Rectal smooth muscle tissue (tissue), 1 donor: ENCODE data around the gene CLDN18.

Experiments used
- H3K27ac ChIP-seq: one replicate; pipeline ENCODE4 v1.7.0; 2013; ENCODE audit warnings: low read depth, low read length, inconsistent platforms
- H3K27me3 ChIP-seq: one replicate; pipeline ENCODE4 v1.7.0; 2013; ENCODE audit warnings: low read length; ENCODE audit not compliant: control insufficient read depth, insufficient read depth
- H3K36me3 ChIP-seq: one replicate; pipeline ENCODE4 v1.7.0; 2013; ENCODE audit warnings: low read length; ENCODE audit not compliant: control insufficient read depth, insufficient read depth
- H3K4me1 ChIP-seq: one replicate; pipeline ENCODE4 v1.7.0; 2013; ENCODE audit warnings: low read length; ENCODE audit not compliant: control insufficient read depth, insufficient read depth
- H3K4me3 ChIP-seq: one replicate; pipeline ENCODE4 v1.7.0; 2013; ENCODE audit warnings: low read length
- H3K9ac ChIP-seq: one replicate; pipeline ENCODE4 v1.7.0; 2013; ENCODE audit warnings: low read length

CLDN18 gene

DNA sequence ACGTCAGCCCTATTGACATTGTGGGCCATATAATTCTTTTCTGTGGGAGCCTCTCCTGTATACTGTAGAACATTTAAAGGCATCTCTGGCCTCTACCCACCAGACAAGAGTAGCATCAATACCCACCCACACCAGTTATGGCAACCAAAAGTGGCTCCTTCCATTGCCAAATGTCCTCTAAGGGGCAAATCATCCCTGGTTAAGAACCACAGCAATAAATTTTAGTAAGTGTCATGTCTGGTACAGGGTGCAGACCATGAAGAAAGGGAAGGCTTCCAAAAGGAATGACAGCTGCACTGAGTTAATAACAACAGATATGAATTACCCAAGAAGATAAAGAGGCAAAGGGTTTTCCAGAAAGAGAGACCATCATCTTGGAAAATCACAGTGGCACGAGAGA is 6.9 kb upstream of the CLDN18 start:
- no peaks in the 10 kb centered on the region for H3K4me1 ChIP-seq
- H3K27ac ChIP-seq, result no peak overlapping the region
- no peaks in the 10 kb centered on the region for H3K27me3 ChIP-seq
- H3K36me3 ChIP-seq, result no peaks in the 10 kb centered on the region
- no peak overlapping the region for H3K4me3 ChIP-seq
- H3K9ac ChIP-seq, result no peak overlapping the region

DNA sequence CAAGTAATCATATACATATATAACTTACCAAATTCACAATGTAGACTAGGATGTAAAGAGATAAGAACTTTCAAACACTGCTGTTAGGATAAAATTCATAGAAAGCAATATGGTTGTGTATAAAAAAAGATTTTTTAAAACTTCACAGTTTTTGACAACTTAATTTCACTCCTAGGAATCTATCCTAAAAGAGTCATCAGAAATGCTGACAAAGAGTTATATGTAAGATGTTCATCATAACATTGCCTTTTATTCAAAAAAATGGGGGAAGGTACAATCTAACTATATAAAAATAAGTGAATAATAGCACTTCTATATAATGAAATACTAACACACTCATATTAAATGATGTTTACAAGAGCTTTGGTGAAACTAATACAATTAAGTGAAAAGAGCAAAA is 4.3 kb upstream of the CLDN18 start:
- no peak overlapping the region for H3K9ac ChIP-seq
- H3K36me3 ChIP-seq, result no peaks in the 10 kb centered on the region
- no peaks in the 10 kb centered on the region for H3K4me1 ChIP-seq
- H3K27ac ChIP-seq, result no peak overlapping the region
- H3K4me3 ChIP-seq, result no peak overlapping the region
- H3K27me3 ChIP-seq, result no peaks in the 10 kb centered on the region

DNA sequence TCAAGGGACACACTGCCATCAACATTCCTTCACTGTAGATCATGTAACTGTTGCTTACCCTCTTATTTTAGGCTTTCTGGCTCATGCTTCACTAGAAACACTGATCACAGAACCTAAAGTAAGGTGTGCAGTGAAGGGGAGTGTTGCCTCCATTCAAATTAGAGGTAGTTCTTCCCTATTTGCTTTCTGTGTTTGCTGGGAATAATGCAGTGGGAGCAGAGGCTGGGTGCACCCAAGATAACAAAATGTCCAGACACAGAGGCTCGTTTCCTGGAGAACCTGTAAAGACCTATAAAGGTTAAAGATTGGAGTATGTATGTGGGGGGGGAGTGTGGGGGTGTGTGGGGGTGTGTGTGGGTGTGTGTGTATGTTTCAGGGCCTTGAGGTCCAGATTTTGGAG is 2.1 kb upstream of the CLDN18 start:
- Histone ChIP-seq H3K9ac (no peak overlapping the region), H3K27me3 (no peaks in the 10 kb centered on the region)

DNA sequence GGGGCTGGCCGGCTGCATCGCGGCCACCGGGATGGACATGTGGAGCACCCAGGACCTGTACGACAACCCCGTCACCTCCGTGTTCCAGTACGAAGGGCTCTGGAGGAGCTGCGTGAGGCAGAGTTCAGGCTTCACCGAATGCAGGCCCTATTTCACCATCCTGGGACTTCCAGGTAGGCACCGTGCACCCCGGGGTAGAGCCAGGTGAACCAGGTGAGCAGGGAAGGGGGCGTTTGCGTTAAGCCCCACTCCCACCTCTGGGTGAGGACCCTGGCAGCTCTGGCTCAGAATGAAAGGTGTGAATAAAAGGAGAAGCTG is 267 bp downstream of the CLDN18 start:
- Histone ChIP-seq H3K36me3 (no peaks in the 10 kb centered on the region), H3K4me3 (no peak overlapping the region), H3K4me1 (no peaks in the 10 kb centered on the region), H3K27ac (no peak overlapping the region), H3K9ac (no peak overlapping the region), H3K27me3 (no peaks in the 10 kb centered on the region)

More for the DNA sequence above, 2.1 kb upstream of the CLDN18 start:
- H3K4me1 ChIP-seq, result no peaks in the 10 kb centered on the region
- H3K36me3 ChIP-seq, result no peaks in the 10 kb centered on the region
- no peak overlapping the region for H3K4me3 ChIP-seq
- H3K27ac ChIP-seq, result no peak overlapping the region

DNA sequence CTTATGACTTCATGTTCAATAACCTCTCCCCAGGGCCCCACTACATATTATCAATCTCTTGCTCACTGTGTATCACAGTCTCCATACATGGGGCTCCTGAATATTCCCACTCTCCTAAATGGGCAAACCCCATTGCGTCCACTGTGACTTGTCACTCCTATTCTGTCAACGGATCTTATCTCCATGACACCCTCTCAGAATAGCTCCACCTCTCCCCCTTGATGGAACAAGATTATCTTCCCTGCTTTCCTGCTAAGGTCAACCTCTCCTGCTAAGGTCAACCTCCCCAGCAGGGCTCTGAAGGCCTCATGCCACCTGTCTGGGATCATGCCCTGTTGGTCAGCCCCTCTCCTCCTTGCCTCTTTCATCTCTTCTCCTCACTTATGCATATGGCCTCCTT is 1.8 kb downstream of the CLDN18 start:
- Histone ChIP-seq H3K4me3 (no peak overlapping the region), H3K27ac (no peak overlapping the region), H3K36me3 (no peaks in the 10 kb centered on the region), H3K4me1 (no peaks in the 10 kb centered on the region), H3K9ac (no peak overlapping the region), H3K27me3 (no peaks in the 10 kb centered on the region)

DNA sequence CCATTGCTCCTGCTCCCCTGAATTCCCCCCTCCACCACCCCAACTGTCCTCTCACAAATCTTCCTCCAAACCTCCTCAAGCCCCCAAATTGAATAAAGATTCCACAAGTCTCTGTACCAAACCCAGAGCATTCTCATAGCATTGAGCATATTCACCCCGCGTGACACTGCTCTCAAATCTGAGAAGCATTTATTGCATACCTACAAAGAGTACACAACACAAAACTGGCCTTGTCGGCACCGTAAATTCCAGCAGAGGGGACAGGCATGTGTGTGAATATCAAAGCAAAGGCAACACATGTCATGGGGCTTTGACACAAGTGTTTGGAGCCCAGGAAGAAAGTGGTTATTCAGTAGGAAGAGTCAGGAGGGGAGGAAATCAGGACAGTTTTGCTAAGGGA is 2.6 kb downstream of the CLDN18 start:
- Histone ChIP-seq H3K36me3 (no peaks in the 10 kb centered on the region), H3K4me3 (no peak overlapping the region), H3K9ac (no peak overlapping the region), H3K27ac (no peak overlapping the region), H3K27me3 (no peaks in the 10 kb centered on the region), H3K4me1 (no peaks in the 10 kb centered on the region)

DNA sequence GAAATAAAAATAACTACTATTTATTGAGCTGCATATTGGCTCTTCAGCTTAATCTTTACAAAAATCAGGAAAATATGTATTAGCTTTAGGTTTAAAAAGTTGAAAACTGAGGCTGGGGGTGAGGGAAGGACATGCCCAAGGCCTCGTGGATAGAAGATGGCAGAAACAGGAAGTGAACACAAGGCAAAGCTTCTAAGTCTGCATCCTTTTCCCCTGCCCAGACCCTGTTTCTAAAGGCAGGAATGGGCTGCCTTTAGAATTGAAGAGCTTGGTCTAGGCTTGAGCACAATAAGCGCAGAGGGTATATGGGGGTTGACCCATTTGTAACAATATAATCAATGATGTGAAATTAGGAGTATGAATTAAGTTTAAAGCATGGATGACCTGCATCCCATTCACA is 6.1 kb downstream of the CLDN18 start:
- no peak overlapping the region for H3K9ac ChIP-seq
- no peaks in the 10 kb centered on the region for H3K4me1 ChIP-seq
- H3K27me3 ChIP-seq, result no peaks in the 10 kb centered on the region
- no peaks in the 10 kb centered on the region for H3K36me3 ChIP-seq
- no peak overlapping the region for H3K4me3 ChIP-seq
- no peak overlapping the region for H3K27ac ChIP-seq

DNA sequence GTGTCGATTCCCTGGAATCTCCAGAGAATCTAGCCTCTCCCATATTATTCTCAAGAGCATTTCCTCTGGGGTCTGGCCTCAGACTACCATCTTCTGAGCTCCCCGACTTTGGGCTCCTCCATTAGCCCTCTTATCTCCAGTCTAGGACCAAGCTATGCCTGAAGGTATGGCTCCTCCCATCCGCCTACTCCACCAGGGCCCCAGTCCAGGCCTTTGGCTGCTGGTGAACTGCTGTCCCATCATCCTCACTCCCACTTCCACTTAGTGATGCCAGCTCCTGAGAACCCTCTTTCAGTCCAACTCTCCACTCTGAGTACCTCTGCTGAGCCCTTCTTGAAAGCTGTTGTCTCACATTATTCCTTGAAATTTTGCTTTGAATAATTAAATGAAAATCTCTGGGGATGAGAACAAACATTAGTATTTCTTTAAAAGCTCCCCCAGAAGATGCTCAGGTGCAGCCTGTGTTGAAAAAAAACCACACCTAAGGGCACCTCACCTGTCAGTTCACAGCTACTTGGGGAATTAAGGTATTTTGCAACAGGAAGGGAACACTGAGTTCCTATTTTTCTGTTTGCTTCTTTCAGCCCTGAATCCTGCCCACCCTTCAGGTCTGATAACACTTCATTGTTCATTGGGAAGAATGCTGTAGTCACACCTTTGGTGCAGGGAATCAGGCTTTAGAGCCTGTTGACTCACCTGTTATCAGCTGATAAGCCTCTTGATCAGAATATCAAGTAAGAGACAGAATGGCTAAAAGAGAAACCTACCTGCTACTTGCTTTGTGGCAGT is 9.5 kb downstream of the CLDN18 start:
- Histone ChIP-seq H3K27me3 (no peaks in the 10 kb centered on the region), H3K4me3 (no peak overlapping the region), H3K27ac (no peak overlapping the region), H3K9ac (no peak overlapping the region), H3K36me3 (no peaks in the 10 kb centered on the region), H3K4me1 (no peaks in the 10 kb centered on the region)

DNA sequence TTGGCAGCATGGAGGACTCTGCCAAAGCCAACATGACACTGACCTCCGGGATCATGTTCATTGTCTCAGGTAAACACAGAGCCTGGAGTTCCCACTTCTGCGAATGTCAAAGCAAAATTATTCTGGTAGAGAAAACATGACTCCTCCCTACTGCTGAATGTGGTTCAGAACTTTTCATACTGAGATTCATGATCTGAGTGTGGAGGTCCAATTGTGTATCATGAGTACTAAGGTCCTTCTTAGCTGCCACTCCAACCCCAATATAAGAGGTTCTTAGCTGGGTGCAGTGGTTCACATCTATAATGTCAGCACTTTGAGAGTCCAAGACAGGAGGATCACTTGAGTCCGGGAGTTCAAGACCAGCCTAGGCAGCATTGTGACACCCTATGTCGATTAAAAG is 13.8 kb downstream of the CLDN18 start:
- Histone ChIP-seq H3K4me3 (no peak overlapping the region), H3K9ac (no peak overlapping the region), H3K27me3 (no peaks in the 10 kb centered on the region), H3K36me3 (peaks cover 2% of the 10 kb centered on the region), H3K27ac (no peak overlapping the region), H3K4me1 (no peaks in the 10 kb centered on the region)

DNA sequence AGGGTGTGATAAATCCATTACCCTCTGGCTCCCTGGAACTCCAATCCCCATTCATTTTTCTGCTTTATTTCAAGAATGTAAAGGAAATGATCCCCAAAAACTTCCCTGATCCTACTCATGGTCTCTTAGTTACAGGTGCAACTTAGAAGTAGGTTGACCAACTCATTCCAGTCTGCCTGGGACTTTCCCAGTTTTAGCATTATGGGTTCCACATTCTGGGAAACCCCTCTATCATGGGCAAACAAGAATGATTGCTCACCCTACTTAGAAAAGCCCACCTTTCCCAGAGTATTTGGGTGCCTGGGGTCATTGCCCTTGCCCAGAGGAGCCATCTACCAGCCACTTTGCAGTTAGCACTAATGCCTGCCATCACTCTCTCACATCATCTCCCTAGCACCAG is 15.6 kb downstream of the CLDN18 start:
- Histone ChIP-seq H3K27ac (no peak overlapping the region), H3K27me3 (no peaks in the 10 kb centered on the region), H3K4me3 (no peak overlapping the region), H3K4me1 (no peaks in the 10 kb centered on the region), H3K9ac (no peak overlapping the region), H3K36me3 (peaks cover 2% of the 10 kb centered on the region)

DNA sequence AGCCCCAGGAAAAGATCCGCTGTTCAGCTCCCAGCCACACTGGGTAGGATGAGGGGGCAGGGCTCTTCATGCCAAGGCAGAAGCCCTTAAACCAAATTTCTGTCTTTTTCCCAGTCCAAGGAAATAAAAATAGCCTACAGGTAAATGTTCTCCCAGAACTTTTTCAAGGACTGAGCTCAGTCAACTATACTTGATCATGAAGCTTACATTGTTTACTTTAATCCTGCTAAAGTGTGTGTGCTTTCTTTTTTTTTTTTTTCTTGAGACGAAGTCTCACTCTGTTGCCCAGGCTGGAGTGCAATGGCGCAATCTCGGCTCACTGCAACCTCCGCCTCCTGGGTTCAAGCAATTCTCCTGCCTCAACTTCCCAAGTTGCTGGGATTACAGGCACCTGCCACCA is 17.9 kb downstream of the CLDN18 start:
- Histone ChIP-seq H3K36me3 (peaks cover 2% of the 10 kb centered on the region), H3K27me3 (no peaks in the 10 kb centered on the region), H3K27ac (no peak overlapping the region), H3K4me1 (no peaks in the 10 kb centered on the region), H3K4me3 (no peak overlapping the region), H3K9ac (no peak overlapping the region)

DNA sequence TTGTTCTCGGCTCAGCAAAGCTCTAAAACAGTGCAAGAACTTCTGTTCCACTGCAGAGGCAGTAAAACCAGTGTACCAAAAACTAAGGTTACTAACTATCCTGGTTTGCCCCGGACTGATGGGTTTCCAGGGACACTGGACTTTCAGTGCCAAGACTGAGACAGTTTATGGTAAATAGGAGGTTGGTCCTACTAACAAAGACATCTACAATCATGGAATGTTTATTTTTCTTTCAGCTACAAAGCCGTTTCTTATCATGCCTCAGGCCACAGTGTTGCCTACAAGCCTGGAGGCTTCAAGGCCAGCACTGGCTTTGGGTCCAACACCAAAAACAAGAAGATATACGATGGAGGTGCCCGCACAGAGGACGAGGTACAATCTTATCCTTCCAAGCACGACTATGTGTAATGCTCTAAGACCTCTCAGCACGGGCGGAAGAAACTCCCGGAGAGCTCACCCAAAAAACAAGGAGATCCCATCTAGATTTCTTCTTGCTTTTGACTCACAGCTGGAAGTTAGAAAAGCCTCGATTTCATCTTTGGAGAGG is 20.8 kb downstream of the CLDN18 start:
- Histone ChIP-seq H3K9ac (no peak overlapping the region), H3K4me1 (no peaks in the 10 kb centered on the region)

DNA sequence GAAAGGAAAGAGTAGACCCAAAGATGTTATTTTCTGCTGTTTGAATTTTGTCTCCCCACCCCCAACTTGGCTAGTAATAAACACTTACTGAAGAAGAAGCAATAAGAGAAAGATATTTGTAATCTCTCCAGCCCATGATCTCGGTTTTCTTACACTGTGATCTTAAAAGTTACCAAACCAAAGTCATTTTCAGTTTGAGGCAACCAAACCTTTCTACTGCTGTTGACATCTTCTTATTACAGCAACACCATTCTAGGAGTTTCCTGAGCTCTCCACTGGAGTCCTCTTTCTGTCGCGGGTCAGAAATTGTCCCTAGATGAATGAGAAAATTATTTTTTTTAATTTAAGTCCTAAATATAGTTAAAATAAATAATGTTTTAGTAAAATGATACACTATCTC is 21.6 kb downstream of the CLDN18 start:
- Histone ChIP-seq H3K36me3 (peaks cover 2% of the 10 kb centered on the region), H3K27me3 (no peaks in the 10 kb centered on the region), H3K4me3 (no peak overlapping the region), H3K27ac (no peak overlapping the region), H3K4me1 (no peaks in the 10 kb centered on the region), H3K9ac (no peak overlapping the region)

More for the DNA sequence above, 20.8 kb downstream of the CLDN18 start:
- Histone ChIP-seq H3K27ac (no peak overlapping the region), H3K4me3 (no peak overlapping the region), H3K27me3 (no peaks in the 10 kb centered on the region), H3K36me3 (peaks cover 2% of the 10 kb centered on the region)
